Fibroblast of the aortic adventitia (primary cell): ENCODE results near the gene KCNH3. TPM values are rescaled to one million over a fixed set of nuclear protein-coding genes. Genes with fewer than 3 reads are reported as not detected.

Experiments
- DNase-seq: peaks from one replicate; pipeline ENCODE4 v3.0.0-alpha.2; 2010; ENCODE audit warnings: low read depth
- H3K4me3 ChIP-seq: 2 replicates; pipeline ENCODE4 v1.5.1; 2011; ENCODE audit warnings: low read depth, mild to moderate bottlenecking, control low read depth, low read length, moderate library complexity
- total RNA-seq: library from RNA; depleted of rRNA; stranded (reverse); fragments of >200 nt; gene quantifications from 2 replicates; pipeline ENCODE4 v1.2.3, GENCODE V29; 2012; ENCODE audit warnings: low replicate concordance
- TF ChIP-seq, protein P1 (sequence below): IDR thresholded peaks from 2 replicates; pipeline ENCODE4 v1.5.1; 2011; ENCODE audit warnings: mild to moderate bottlenecking, low read length, control low read depth, inconsistent platforms; ENCODE audit not compliant: insufficient read depth

KCNH3 gene
- total RNA-seq, 1 donor, result 0.18 TPM

DNA sequence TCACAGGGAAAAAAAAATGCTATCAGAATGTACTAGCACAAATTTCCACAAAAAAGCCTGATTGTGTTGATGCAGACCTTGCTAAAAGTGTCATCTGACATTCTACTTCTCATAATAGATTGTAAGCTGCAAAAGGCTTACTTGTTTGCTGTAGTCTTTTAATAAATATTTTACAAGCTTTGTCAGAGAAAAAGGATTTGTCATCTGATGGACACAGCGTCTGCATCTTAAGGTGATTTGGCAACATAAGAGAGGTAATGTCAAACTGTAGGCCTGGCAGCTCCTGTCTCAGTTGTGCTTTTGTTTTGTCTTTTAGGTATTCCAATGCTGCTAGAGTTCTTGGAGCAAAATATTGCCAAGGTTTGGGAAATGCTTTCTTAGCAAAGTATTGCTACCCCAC, 26.3 kb upstream of the KCNH3 start:
- no peak overlapping the region for H3K4me3 ChIP-seq
- DNase-seq, result no peak
- TF ChIP-seq, protein P1, sequence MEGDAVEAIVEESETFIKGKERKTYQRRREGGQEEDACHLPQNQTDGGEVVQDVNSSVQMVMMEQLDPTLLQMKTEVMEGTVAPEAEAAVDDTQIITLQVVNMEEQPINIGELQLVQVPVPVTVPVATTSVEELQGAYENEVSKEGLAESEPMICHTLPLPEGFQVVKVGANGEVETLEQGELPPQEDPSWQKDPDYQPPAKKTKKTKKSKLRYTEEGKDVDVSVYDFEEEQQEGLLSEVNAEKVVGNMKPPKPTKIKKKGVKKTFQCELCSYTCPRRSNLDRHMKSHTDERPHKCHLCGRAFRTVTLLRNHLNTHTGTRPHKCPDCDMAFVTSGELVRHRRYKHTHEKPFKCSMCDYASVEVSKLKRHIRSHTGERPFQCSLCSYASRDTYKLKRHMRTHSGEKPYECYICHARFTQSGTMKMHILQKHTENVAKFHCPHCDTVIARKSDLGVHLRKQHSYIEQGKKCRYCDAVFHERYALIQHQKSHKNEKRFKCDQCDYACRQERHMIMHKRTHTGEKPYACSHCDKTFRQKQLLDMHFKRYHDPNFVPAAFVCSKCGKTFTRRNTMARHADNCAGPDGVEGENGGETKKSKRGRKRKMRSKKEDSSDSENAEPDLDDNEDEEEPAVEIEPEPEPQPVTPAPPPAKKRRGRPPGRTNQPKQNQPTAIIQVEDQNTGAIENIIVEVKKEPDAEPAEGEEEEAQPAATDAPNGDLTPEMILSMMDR, result no peak

DNA sequence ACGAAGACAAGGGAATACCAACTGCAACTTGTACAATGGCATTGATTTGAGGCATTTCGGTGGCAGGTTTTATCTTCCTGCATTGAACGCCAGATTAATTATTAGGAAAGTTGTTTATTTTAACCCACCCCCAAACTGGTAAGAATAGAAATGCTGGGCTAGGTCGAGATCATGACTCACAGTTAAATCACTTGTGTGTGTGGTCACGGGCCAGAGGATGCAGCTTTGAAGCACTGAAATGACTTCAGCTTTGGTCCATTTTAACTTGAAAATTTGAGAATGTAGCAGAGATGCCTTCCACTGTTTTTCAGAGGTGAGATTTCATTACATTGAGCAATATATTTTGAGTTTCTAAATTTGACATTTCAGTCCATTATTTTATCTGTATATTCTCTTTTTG, 23.6 kb upstream of the KCNH3 start:
- DNase-seq, result peak; percentile 84
- no peak overlapping the region for H3K4me3 ChIP-seq
- TF ChIP-seq, protein P1, result no peak

DNA sequence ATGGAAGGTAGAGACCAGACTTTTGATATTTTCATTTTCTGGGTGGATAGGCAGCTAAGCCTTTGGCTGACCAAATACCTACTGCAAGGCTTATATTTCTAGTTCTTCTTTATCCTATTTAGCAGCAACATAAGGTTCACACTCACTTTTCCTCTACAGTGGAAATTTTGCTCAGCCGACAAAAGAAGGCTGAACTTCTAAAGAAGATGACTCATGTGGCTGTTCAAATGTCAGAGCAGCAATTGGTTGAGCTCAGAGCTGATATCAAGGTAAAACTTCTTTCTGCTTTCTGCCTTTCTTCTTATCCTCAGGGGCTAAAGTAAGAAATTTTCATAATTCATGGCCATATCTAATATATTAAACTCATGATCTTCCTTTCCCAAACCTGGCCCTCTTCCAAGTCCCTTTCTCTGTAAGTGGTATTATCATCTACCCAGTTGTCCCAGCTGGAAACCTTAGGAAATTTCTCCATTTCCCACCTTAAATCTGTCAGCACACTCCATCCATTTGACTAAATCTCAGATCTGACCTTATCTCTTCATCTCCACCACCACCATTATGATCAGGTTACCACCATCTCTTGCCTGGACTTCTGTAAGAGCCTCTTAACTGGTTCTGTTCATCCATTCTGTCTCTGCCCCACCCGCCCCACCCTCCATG, 19.8 kb upstream of the KCNH3 start:
- TF ChIP-seq, protein P1, result no peak
- DNase-seq, result peak; percentile 51
- no peak overlapping the region for H3K4me3 ChIP-seq

DNA sequence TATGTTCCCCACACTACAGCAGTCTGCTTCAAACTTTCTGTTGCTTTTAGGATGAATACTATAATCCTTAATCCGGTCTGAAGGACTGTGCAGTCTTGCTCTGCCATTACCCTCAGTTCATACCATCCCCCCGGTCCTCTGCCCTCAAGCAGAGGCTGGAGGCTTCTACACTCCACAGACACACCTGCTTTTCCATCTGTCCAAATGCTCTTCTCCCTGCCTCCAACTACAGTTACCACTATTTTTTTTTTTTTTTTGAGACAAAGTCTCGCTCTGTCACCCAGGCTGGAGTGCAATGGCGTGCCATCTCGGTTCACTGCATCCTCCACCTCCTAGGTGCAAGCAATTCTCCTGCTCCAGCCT, 19.3 kb upstream of the KCNH3 start:
- TF ChIP-seq, protein P1, result no peak
- DNase-seq, result no peak
- no peak overlapping the region for H3K4me3 ChIP-seq

DNA sequence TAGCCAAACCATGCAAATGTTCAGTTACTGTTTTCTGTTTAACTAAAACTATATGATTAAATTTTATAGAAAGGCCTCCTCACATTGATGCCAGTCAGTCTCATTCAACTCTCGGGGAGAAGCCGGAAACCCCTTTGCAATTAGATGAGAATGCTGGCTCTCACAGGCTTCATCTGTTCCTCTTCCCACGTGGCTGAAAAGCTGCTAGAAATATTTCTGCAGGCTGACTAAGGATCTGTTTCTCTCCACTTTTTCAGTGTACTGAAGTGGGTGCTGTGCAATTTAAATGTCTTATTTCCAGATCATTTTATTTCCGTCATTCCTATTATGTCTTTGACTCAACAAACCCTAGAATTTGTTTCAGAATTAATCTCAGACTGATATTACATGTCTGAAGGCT, 17.4 kb upstream of the KCNH3 start:
- DNase-seq, result no peak
- H3K4me3 ChIP-seq, result no peak overlapping the region
- TF ChIP-seq, protein P1, result no peak

DNA sequence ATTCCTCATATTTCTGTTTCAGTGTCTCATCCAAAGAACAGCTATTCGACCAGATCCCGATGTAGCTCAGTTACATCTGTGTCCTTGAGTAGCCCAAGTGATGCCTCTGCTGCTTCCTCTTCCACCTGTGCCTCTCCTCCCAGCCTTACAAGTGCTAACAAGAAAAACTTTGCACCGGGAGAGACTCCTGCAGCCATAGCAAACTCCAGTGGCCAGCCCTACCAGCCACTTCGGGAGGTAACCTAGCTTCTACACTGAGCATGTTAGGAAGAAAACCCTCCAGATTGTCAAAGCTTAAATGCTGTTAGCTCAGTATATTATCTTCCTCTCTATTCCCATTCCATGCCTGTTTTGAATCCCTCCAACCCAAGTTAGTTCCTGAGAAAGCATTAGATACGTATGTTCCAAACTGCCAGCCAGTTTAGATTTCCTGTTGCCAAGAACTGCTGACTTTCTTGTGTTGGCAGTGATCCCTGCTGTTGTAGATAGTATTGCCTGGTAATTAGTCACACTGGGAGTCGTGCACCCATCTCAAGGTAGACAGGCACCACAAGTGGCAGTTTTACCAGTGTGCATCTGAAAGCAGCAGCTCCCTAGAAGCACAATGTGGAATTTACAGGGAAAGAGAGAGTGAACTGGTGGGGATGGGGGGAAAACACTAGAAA, 14.0 kb upstream of the KCNH3 start:
- TF ChIP-seq, protein P1, result no peak
- no peak overlapping the region for H3K4me3 ChIP-seq
- DNase-seq, result peak; percentile 72
